ENCODE data around the gene TATDN3. TPM values are rescaled to one million over a fixed set of nuclear protein-coding genes. Genes with fewer than 3 reads are reported as not detected.
A peak's percentile ranks its signal among the peaks of the same experiment; 100 is the strongest.

TATDN3 gene
- total and polyA plus RNA-seq, 9 of the 15 experiments (the other 6 are each of a cell fraction or from before 2014, with no cell fraction given) = 18.3 to 79.9 (median 28.2) TPM

DNA sequence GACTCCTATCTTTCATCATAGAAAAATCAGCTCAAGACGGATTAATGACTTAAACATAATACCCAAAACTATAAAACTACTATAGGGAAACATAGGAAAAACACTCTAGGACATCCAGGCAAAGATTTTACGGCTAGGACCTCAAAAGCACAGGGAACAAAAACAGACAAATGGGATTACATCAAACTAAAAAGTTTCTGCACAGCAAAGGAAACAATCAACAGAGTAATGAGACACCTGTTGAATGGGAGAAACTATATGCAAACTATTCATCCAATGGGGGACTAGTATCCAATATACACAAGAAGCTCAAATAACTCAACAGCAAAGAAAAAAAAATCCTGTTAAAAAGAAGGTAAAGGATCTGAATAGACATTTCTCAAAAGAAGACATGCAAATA, 18.7 kb upstream of the TATDN3 start (continued):
- TF ChIP-seq FOS (IDR thresholded peaks at IDR 0.05; ENCODE audit: extremely low read depth, insufficient read length) (no peak), SRSF7 (optimal IDR thresholded peaks at IDR 0.05; ENCODE audit: low read depth, low read length) (no peak), NCOA6 (IDR thresholded peaks at IDR 0.05) (no peak), ETV5 (CRISPR knock-in tag; IDR thresholded peaks at IDR 0.05; ENCODE audit: low read depth) (no peak), TAF1 (IDR thresholded peaks at IDR 0.05; ENCODE audit: control insufficient read depth, extremely low read depth, insufficient read depth, low read length, severe bottlenecking) (no peak), ZC3H11A (IDR thresholded peaks at IDR 0.05; ENCODE audit: low read depth, low read length) (no peak), ZNF589 (CRISPR knock-in tag; IDR thresholded peaks at IDR 0.05; ENCODE audit: low read depth) (no peak), NR3C1 (CRISPR knock-in tag; IDR thresholded peaks at IDR 0.05) (no peak)

DNA sequence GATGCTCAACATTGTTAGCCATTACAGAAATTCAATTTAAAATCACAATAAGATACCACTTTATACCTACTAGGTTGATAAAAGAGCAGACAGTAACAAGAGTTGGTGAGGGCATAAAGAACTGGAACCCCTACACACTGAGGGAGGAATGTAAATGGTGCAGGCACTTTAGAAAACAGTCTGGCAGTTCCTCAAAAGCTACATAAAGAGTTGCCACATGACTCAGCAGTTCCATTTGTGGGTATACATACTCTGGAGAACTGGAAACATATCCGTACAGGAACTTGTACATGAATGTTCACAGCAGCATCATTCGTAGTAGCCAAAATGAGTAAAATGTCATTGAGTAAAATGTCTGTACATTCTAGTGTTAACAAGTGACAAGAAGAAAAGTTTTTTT, 17.1 kb upstream of the TATDN3 start:
- H3K4me2 ChIP-seq (ENCODE audit: insufficient read depth, low read length) = peak overlapping the region; percentile 27; the same call in 1 of the 2 replicates
- peak; percentile 66 for FAIRE-seq
- peak overlapping the region in 1 of 2 experiments; percentile 27; a peak in 1 of 4 replicates for H3K9ac ChIP-seq (ENCODE audit: insufficient read depth in 1 of 2, low read depth in 2 of 2, low read length in 2 of 2)
- peak in 2 of 4 experiments; percentile 18 to 82 for DNase-seq (ENCODE audit: extremely low read depth in 1 of 4, low spot score in 3 of 4)
- H3K4me1 ChIP-seq (replicated peaks in 1 of 2; ENCODE audit: control insufficient read depth in 2 of 2, insufficient read depth in 2 of 2, low read length in 2 of 2) = peaks cover 0 to 5% of the 10 kb centered on the region in 2 experiments; a peak in 3 of 5 replicates
- ATAC-seq = peak; percentile 89
- H3K27ac ChIP-seq (ENCODE audit: extremely low read depth, low read depth, low read length) = peak overlapping the region; percentile 65
- in situ Hi-C loops (cut with MboI) (loop anchor here (10.0 kb wide), 1 partner anchor 680 kb away; no protein-coding TSS in a partner anchor), intact Hi-C loops (cut with micrococcal nuclease) (no loop called here)
- peaks cover 32% of the 10 kb centered on the region for H3K79me2 ChIP-seq (ENCODE audit: control insufficient read depth, insufficient read depth, low read length)
- H3K27me3 ChIP-seq (ENCODE audit: control insufficient read depth in 2 of 2, insufficient read depth in 2 of 2, low read length in 2 of 2) = no peaks in the 10 kb centered on the region
- H2AFZ ChIP-seq (ENCODE audit: low read depth, low read length) = no peak overlapping the region
- ChIA-PET CTCF (ENCODE audit: low intra/inter-chr PET ratio) (no interaction called here), POLR2A (interaction anchor here (0.7 to 2.0 kb wide), 3 partner anchors 12 to 18 kb away, joined by 3 to 7 read pairs (median 3); partner anchors contain the start of genes NSL1 and TATDN3)
- 13% methylated on average over 2 of the region's 2 CpGs for WGBS (ENCODE audit: insufficient coverage, low coverage, missing lambda C conversion rate)
- no peak overlapping the region for H3K4me3 ChIP-seq
- H3K36me3 ChIP-seq (ENCODE audit: control insufficient read depth, insufficient read depth, low read length) = peaks cover 22% of the 10 kb centered on the region; the same call in 2 of the 3 replicates
- no peaks in the 10 kb centered on the region for H3K9me1 ChIP-seq (ENCODE audit: control insufficient read depth, insufficient read depth, low read length)
- H4K20me1 ChIP-seq (replicated peaks; ENCODE audit: control insufficient read depth, insufficient read depth, low read length) = no peaks in the 10 kb centered on the region
- no TSS peak for BruUV-seq (replicated peaks)
- no peaks in the 10 kb centered on the region for H3K9me3 ChIP-seq (replicated peaks; ENCODE audit: control insufficient read depth, insufficient read depth, low read depth, low read length)
- TF ChIP-seq MCM7 (IDR thresholded peaks at IDR 0.05) (no peak), NFE2 (IDR thresholded peaks at IDR 0.05; ENCODE audit: low read depth) (peak; percentile 100), MAFF (IDR thresholded peaks at IDR 0.05; ENCODE audit: low read length) (peak; percentile 96), KDM1A (IDR thresholded peaks at IDR 0.05) (peak in 1 of 2 experiments; percentile 65; a peak in 1 of 4 replicates), GABPB1 (CRISPR knock-in tag; IDR thresholded peaks at IDR 0.05) (no peak), EZH2 (IDR thresholded peaks at IDR 0.05; ENCODE audit: borderline replicate concordance, low read depth, low read length) (no peak), ZZZ3 (IDR thresholded peaks at IDR 0.05) (0 out of 2 replicates have a peak, but pooled peaks have one; percentile 17), MAFG (tag; conservative IDR thresholded peaks at IDR 0.05) (peak; percentile 98), CBFB (CRISPR knock-in tag; IDR thresholded peaks at IDR 0.05) (no peak), SMARCA5 (IDR thresholded peaks at IDR 0.05) (peak; percentile 42; the same call in 1 of the 2 replicates), LCOR (CRISPR knock-in tag; IDR thresholded peaks at IDR 0.05) (no peak), TBL1XR1 (IDR thresholded peaks at IDR 0.05; ENCODE audit: low read length in 2 of 2) (no peak), EP300 (IDR thresholded peaks at IDR 0.05; ENCODE audit: low read length) (peak; percentile 6; the same call in 1 of the 2 replicates), NBN (IDR thresholded peaks at IDR 0.05; ENCODE audit: low read depth) (peak; percentile 36; the same call in 1 of the 2 replicates)
- TF ChIP-seq, protein P1, sequence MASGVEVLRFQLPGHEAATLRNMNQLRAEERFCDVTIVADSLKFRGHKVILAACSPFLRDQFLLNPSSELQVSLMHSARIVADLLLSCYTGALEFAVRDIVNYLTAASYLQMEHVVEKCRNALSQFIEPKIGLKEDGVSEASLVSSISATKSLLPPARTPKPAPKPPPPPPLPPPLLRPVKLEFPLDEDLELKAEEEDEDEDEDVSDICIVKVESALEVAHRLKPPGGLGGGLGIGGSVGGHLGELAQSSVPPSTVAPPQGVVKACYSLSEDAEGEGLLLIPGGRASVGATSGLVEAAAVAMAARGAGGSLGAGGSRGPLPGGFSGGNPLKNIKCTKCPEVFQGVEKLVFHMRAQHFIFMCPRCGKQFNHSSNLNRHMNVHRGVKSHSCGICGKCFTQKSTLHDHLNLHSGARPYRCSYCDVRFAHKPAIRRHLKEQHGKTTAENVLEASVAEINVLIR (CRISPR knock-in tag; IDR thresholded peaks at IDR 0.05) = no peak
